ENCODE results near the gene TMEM212. TPM values are rescaled to one million over a fixed set of nuclear protein-coding genes. Genes with fewer than 3 reads are reported as not detected.
A peak's percentile ranks its signal among the peaks of the same experiment; 100 is the strongest.

TMEM212 gene
- total and polyA plus RNA-seq, 9 of the 15 experiments (the other 6 are each of a cell fraction or from before 2014, with no cell fraction given) = not detected

- TF ChIP-seq, protein P1, sequence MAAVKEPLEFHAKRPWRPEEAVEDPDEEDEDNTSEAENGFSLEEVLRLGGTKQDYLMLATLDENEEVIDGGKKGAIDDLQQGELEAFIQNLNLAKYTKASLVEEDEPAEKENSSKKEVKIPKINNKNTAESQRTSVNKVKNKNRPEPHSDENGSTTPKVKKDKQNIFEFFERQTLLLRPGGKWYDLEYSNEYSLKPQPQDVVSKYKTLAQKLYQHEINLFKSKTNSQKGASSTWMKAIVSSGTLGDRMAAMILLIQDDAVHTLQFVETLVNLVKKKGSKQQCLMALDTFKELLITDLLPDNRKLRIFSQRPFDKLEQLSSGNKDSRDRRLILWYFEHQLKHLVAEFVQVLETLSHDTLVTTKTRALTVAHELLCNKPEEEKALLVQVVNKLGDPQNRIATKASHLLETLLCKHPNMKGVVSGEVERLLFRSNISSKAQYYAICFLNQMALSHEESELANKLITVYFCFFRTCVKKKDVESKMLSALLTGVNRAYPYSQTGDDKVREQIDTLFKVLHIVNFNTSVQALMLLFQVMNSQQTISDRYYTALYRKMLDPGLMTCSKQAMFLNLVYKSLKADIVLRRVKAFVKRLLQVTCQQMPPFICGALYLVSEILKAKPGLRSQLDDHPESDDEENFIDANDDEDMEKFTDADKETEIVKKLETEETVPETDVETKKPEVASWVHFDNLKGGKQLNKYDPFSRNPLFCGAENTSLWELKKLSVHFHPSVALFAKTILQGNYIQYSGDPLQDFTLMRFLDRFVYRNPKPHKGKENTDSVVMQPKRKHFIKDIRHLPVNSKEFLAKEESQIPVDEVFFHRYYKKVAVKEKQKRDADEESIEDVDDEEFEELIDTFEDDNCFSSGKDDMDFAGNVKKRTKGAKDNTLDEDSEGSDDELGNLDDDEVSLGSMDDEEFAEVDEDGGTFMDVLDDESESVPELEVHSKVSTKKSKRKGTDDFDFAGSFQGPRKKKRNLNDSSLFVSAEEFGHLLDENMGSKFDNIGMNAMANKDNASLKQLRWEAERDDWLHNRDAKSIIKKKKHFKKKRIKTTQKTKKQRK (IDR thresholded peaks at IDR 0.05; ENCODE audit: borderline replicate concordance, low read depth, low read length) = no peak
- TF ChIP-seq E4F1 (CRISPR knock-in tag; IDR thresholded peaks at IDR 0.05; ENCODE audit: borderline replicate concordance) (no peak), TCF7 (IDR thresholded peaks at IDR 0.05; ENCODE audit: borderline replicate concordance) (no peak), HNRNPK (IDR thresholded peaks at IDR 0.05; ENCODE audit: low read depth, low read length, poor library complexity, severe bottlenecking) (no peak), ZBTB1 (CRISPR knock-in tag; IDR thresholded peaks at IDR 0.05; ENCODE audit: borderline replicate concordance, low read depth) (no peak), CEBPB (tag; IDR thresholded peaks at IDR 0.05) (peak; percentile 81), BRD9 (IDR thresholded peaks at IDR 0.05; ENCODE audit: low read depth, partially characterized antibody) (peak; percentile 53), TRIM25 (IDR thresholded peaks at IDR 0.05; ENCODE audit: borderline replicate concordance) (no peak), FOXK1 (CRISPR knock-in tag; IDR thresholded peaks at IDR 0.05; ENCODE audit: borderline replicate concordance) (no peak), SREBF2 (CRISPR knock-in tag; IDR thresholded peaks at IDR 0.05) (no peak), ZNF354B (CRISPR knock-in tag; IDR thresholded peaks at IDR 0.05) (no peak), ZNF57 (CRISPR knock-in tag; IDR thresholded peaks at IDR 0.05) (no peak), NFATC3 (IDR thresholded peaks at IDR 0.05) (no peak), ZNF778 (CRISPR knock-in tag; IDR thresholded peaks at IDR 0.05) (no peak), SPI1 (IDR thresholded peaks at IDR 0.05; ENCODE audit: borderline replicate concordance, low read depth, low read length) (no peak), ZNF766 (CRISPR knock-in tag; conservative IDR thresholded peaks at IDR 0.05) (no peak), ZNF384 (IDR thresholded peaks at IDR 0.05; ENCODE audit: low read depth, low read length) (no peak), ARID2 (IDR thresholded peaks at IDR 0.05) (no peak)
- TF ChIP-seq, protein P2, sequence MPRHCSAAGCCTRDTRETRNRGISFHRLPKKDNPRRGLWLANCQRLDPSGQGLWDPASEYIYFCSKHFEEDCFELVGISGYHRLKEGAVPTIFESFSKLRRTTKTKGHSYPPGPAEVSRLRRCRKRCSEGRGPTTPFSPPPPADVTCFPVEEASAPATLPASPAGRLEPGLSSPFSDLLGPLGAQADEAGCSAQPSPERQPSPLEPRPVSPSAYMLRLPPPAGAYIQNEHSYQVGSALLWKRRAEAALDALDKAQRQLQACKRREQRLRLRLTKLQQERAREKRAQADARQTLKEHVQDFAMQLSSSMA (CRISPR knock-in tag; IDR thresholded peaks at IDR 0.05) = no peak
Measured at GRCh38 chr3:171806200-171807128, 36.7 kb upstream of the TMEM212 start (continued).
